ENCODE results near the gene MRPS6. TPM values are rescaled to one million over a fixed set of nuclear protein-coding genes. Genes with fewer than 3 reads are reported as not detected.

Gene MRPS6
- total RNA-seq, 1 donor: 19.2 TPM

GRCh38 chr21:34073749-34074282 is 438 bp downstream of the MRPS6 start:
- Histone ChIP-seq H3K36me3 (ENCODE audit: insufficient read depth, low read length) (no peaks in the 10 kb centered on the region), H3K9me3 (ENCODE audit: low read depth, low read length) (no peaks in the 10 kb centered on the region), H3K4me1 (ENCODE audit: insufficient read depth, low read length) (peaks cover 29% of the 10 kb centered on the region), H4K20me1 (ENCODE audit: insufficient read depth, low read length) (peaks cover 7% of the 10 kb centered on the region), H3K27ac (ENCODE audit: low read depth, low read length) (peak overlapping the region; percentile 64), H3K4me3 (ENCODE audit: insufficient read depth, low read length) (peak overlapping the region; percentile 78), H3K27me3 (ENCODE audit: insufficient read depth, low read length) (no peaks in the 10 kb centered on the region), H3K79me2 (ENCODE audit: insufficient read depth, low read length) (peaks cover 46% of the 10 kb centered on the region), H2AFZ (ENCODE audit: low read length) (peak overlapping the region; percentile 73), H3K4me2 (ENCODE audit: insufficient read depth, low read length) (peak overlapping the region; percentile 90)
- peak; percentile 88 for DNase-seq (ENCODE audit: insufficient read length, low spot score, missing footprints)
- TF ChIP-seq CTCF (IDR thresholded peaks at IDR 0.05; ENCODE audit: extremely low read depth, low read depth, low read length): no peak

- Histone ChIP-seq H3K79me2 (ENCODE audit: insufficient read depth, low read length) (peaks cover 51% of the 10 kb centered on the region), H3K4me1 (ENCODE audit: insufficient read depth, low read length) (peaks cover 34% of the 10 kb centered on the region), H3K4me3 (ENCODE audit: insufficient read depth, low read length) (peak overlapping the region; percentile 78), H3K27me3 (ENCODE audit: insufficient read depth, low read length) (no peaks in the 10 kb centered on the region), H4K20me1 (ENCODE audit: insufficient read depth, low read length) (peaks cover 7% of the 10 kb centered on the region), H3K4me2 (ENCODE audit: insufficient read depth, low read length) (peak overlapping the region; percentile 90), H3K36me3 (ENCODE audit: insufficient read depth, low read length) (no peaks in the 10 kb centered on the region), H3K27ac (ENCODE audit: low read depth, low read length) (peak overlapping the region; percentile 52), H2AFZ (ENCODE audit: low read length) (peak overlapping the region; percentile 69), H3K9me3 (ENCODE audit: low read depth, low read length) (no peaks in the 10 kb centered on the region)
- DNase-seq (ENCODE audit: insufficient read length, low spot score, missing footprints): no peak
- TF ChIP-seq CTCF (IDR thresholded peaks at IDR 0.05; ENCODE audit: extremely low read depth, low read depth, low read length): no peak
Observed at GRCh38 chr21:34074283-34075090, 1.1 kb downstream of the MRPS6 start.

- H3K4me2 ChIP-seq (ENCODE audit: insufficient read depth, low read length): peak overlapping the region; percentile 90
- H3K4me3 ChIP-seq (ENCODE audit: insufficient read depth, low read length): peak overlapping the region; percentile 78
- TF ChIP-seq CTCF (IDR thresholded peaks at IDR 0.05; ENCODE audit: extremely low read depth, low read depth, low read length): no peak
- DNase-seq (ENCODE audit: insufficient read length, low spot score, missing footprints): no peak
- peaks cover 55% of the 10 kb centered on the region for H3K79me2 ChIP-seq (ENCODE audit: insufficient read depth, low read length)
- no peaks in the 10 kb centered on the region for H3K9me3 ChIP-seq (ENCODE audit: low read depth, low read length)
- H3K27me3 ChIP-seq (ENCODE audit: insufficient read depth, low read length): no peaks in the 10 kb centered on the region
- peak overlapping the region; percentile 52 for H3K27ac ChIP-seq (ENCODE audit: low read depth, low read length)
- H4K20me1 ChIP-seq (ENCODE audit: insufficient read depth, low read length): peaks cover 11% of the 10 kb centered on the region
- peaks cover 38% of the 10 kb centered on the region for H3K4me1 ChIP-seq (ENCODE audit: insufficient read depth, low read length)
- no peaks in the 10 kb centered on the region for H3K36me3 ChIP-seq (ENCODE audit: insufficient read depth, low read length)
- no peak overlapping the region for H2AFZ ChIP-seq (ENCODE audit: low read length)
Observed at GRCh38 chr21:34075091-34075425, 1.7 kb downstream of the MRPS6 start.
